Motor neuron (in vitro differentiated cells): Measurements from ENCODE around the gene ACBD6. TPM values are rescaled to one million over a fixed set of nuclear protein-coding genes. Genes with fewer than 3 reads are reported as not detected.

Experiments used
- ATAC-seq, 8 experiments: fragments of 200-7000 bp; cut with Tn5 transposase; replicated peaks in 6 of 8; 2 replicates each; pipeline ENCODE4 v1.8.0; 2021; ENCODE audit warnings: mild to moderate bottlenecking in 8 of 8, moderate library complexity in 8 of 8
- H3K27ac ChIP-seq, 2 donors: fragments of 250-450 bp; sonication (Bioruptor Pico); 2 replicates each; pipeline ENCODE4 v1.9.0; 2021; ENCODE audit warnings: antibody characterized with exemption in 2 of 2, mild to moderate bottlenecking in 2 of 2, moderate library complexity in 1 of 2
- H3K4me1 ChIP-seq, 2 donors: fragments of 250-450 bp; sonication (Bioruptor Pico); replicated peaks in 1 of 2; 2 replicates each; pipeline ENCODE4 v1.6.1; 2021; ENCODE audit warnings: antibody characterized with exemption in 2 of 2, mild to moderate bottlenecking in 2 of 2, moderate library complexity in 1 of 2
- H3K4me3 ChIP-seq, 5 donors: fragments of 250-450 bp; sonication (Bioruptor Pico); 2 replicates each; pipeline ENCODE4 v1.9.0; 2021; ENCODE audit warnings: antibody characterized with exemption in 5 of 5, mild to moderate bottlenecking in 5 of 5, moderate library complexity in 4 of 5
- WGBS, 10 experiments: fragments of 450-650 bp; shearing (Covaris generic); methylation state at CpG; one replicate each; pipeline ENCODE4 v1.0.0; 2022; 5-methylcytosine and 5-hydroxymethylcytosine counted together
- in situ Hi-C, 9 experiments: fragments of 400-800 bp; cut with MboI; loops; one replicate each; pipeline ENCODE4 v1.15.0; 2021; ENCODE audit warnings: low sequenced_read_pairs in 9 of 9, low pct_unique_long_range_greater_than_20kb in 2 of 9; ENCODE audit not compliant: unreplicated experiment in 9 of 9
- total RNA-seq, 8 experiments: library from RNA; unstranded; fragments of 300-600 nt; gene quantifications; 2 replicates each; pipeline versions ENCODE4 v1.2.3 to v1.2.4, GENCODE V29; 2022

The ACBD6 gene
- total RNA-seq, 8 experiments from 2014 or later = 62.2 to 113 (median 89.6) TPM

DNA sequence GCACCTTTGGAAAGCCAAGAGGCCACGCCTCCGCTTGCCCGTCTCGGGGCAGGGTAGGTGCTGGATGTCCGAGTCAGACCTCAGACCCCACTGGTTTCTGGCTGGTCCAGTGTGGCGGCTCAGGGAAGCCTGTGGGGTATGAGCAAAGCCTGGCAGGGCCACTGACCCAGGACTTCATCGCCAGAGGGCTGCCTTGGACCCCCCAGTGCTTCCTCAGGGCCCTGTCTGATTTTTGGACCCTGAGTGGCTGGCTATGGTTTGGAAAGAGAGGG, 251.9 kb downstream of the ACBD6 start:
- no peak overlapping the region for H3K4me3 ChIP-seq
- ATAC-seq = no peak
- in situ Hi-C loops = loop anchor here in 2 of 9 experiments (10.0 to 25.0 kb wide), 3 partner anchors 174 to 237 kb away; no protein-coding TSS in a partner anchor
- H3K27ac ChIP-seq = no peak overlapping the region
- H3K4me1 ChIP-seq = peaks cover 31 to 35% of the 10 kb centered on the region in 2 donors
- 14 to 80% (median 64%) methylated on average over 1 to 5 of the region's 7 CpGs; no CpG with 5 or more reads in 4 of the 10 experiments for WGBS, 10 experiments

GRCh38 chr1:180249725-180250498, 252.5 kb downstream of the ACBD6 start:
- no peak overlapping the region for H3K27ac ChIP-seq
- H3K4me3 ChIP-seq = no peak overlapping the region
- H3K4me1 ChIP-seq = peaks cover 26 to 30% of the 10 kb centered on the region in 2 donors
- peak in 1 of 8 experiments; percentile 37 for ATAC-seq
- in situ Hi-C loops = loop anchor here in 3 of 9 experiments (10.0 to 25.0 kb wide), 3 partner anchors 175 to 237 kb away; no protein-coding TSS in a partner anchor
- WGBS, 10 experiments = 20 to 89% (median 63%) methylated on average over 1 to 7 of the region's 13 CpGs; no CpG with 5 or more reads in 3 of the 10 experiments

DNA sequence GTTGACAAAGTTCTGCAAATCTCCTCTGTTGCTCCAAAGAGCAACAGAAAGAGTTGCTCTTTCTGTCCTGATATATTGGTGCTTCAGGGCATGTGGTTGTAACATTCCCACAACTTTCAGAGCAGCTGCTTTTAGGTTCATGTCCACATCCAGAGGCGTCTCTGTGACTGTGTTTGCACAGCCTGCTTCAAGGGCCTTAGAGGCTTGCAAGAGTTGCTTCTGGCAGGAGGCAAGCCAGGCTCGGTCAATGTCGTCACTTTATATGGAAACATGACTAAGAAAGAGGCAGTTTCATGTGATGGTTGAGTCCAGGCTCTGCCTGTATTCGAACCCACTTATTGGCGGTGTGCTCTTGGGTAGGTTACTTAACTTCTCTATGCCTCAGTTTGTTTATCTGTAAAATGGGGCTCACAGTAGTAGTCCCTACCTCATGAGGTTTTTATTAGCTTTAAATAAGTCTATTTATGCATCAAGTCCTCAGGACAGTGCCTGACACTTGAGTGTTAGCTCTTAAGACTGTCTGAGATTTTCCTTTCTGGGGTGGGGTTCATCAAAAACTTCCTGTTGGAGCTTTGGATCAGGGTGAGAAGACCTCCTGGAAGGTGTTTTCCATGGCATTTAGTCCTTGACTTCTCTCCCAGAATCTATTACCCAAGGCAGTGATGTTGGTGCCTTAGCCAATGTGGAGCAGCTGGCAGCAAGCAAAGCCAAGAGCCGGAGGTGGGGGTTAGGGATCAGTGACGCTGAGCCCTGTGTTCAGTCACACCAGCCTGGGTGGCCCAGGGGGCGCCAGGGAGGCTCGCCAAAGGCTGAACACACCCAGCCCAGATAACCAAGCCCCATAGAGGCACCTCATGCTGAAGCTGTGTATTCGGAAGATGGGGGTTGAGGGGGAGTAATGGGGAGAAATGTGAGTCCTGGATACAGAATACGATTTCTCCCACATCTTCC, 253.4 kb downstream of the ACBD6 start:
- Histone ChIP-seq H3K27ac (no peak overlapping the region), H3K4me3 (no peak overlapping the region), H3K4me1 (peaks cover 17 to 21% of the 10 kb centered on the region in 2 donors)
- in situ Hi-C loops = loop anchor here in 1 of 9 experiments (25.0 kb wide), 1 partner anchor 238 kb away; no protein-coding TSS in a partner anchor
- WGBS, 10 experiments = 45 to 100% (median 83%) methylated on average over 2 to 9 of the region's 11 CpGs; no CpG with 5 or more reads in 1 of the 10 experiments
- ATAC-seq = peak in 3 of 8 experiments; percentile 31 to 57 (median 33)

GRCh38 chr1:180248176-180248575, 254.2 kb downstream of the ACBD6 start:
- Histone ChIP-seq H3K4me3 (no peak overlapping the region), H3K27ac (peak overlapping the region in 1 of 2 donors; percentile 9), H3K4me1 (peaks cover 9 to 16% of the 10 kb centered on the region in 2 donors)
- 79 to 100% (median 94%) methylated on average over 1 to 6 of the region's 7 CpGs; no CpG with 5 or more reads in 5 of the 10 experiments for WGBS, 10 experiments
- ATAC-seq = no peak
- in situ Hi-C loops = loop anchor here in 1 of 9 experiments (25.0 kb wide), 1 partner anchor 239 kb away; no protein-coding TSS in a partner anchor

- WGBS, 10 experiments = 33 to 100% (median 71%) methylated on average over 1 to 4 of the region's 4 CpGs; no CpG with 5 or more reads in 2 of the 10 experiments
- in situ Hi-C loops = loop anchor here in 1 of 9 experiments (25.0 kb wide), 1 partner anchor 240 kb away; no protein-coding TSS in a partner anchor
- Histone ChIP-seq H3K27ac (peak overlapping the region in 1 of 2 donors; percentile 9), H3K4me3 (no peak overlapping the region), H3K4me1 (peaks cover 9 to 16% of the 10 kb centered on the region in 2 donors)
- no peak for ATAC-seq
Observed at GRCh38 chr1:180247580-180247979, 254.8 kb downstream of the ACBD6 start.

DNA sequence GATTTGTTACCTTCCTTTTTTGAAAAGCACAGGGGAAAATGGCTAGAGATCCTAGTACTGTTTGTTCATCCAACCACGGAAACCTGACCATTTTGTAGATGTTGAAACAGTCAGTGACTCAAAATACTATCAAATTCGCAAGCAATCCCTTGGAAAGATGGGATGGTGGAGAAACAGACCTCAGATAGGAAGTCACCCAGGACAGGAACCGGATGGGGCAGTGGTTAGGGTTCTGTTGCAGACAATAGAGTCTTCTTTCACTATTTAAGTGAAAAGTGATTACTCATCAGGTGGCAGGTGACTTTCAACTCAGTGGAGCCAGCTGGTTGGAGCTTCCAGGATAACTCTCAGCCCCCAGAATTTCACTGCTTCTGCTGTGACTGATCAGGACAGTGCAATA, 255.3 kb downstream of the ACBD6 start:
- 67 to 100% (median 83%) methylated on average over 1 to 3 of the region's 3 CpGs; no CpG with 5 or more reads in 3 of the 10 experiments for WGBS, 10 experiments
- no peak for ATAC-seq
- H3K4me1 ChIP-seq = peaks cover 9 to 16% of the 10 kb centered on the region in 2 donors
- no peak overlapping the region for H3K27ac ChIP-seq
- in situ Hi-C loops = loop anchor here in 1 of 9 experiments (25.0 kb wide), 1 partner anchor 240 kb away; no protein-coding TSS in a partner anchor
- no peak overlapping the region for H3K4me3 ChIP-seq

DNA sequence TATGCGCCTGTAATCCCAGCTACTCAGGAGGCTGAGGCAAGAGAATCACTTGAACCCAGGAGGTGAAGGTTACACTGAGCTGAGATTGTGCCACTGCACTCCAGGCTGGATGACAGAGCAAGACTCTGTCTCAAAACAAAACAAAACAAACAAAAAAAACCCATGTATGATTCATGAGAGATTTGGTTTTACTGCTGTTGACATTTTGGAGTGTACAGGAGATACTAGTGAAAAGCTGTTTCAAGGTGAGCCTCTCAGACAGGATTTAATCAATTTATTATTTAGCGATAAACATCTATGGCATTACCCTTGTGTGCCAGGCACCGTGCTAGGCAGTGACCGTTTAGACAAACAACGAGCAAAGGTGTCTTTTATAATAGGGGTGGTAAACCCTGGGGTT, 255.8 kb downstream of the ACBD6 start:
- in situ Hi-C loops = loop anchor here in 1 of 9 experiments (25.0 kb wide), 1 partner anchor 241 kb away; no protein-coding TSS in a partner anchor
- Histone ChIP-seq H3K4me1 (peaks cover 9 to 16% of the 10 kb centered on the region in 2 donors), H3K27ac (no peak overlapping the region), H3K4me3 (no peak overlapping the region)
- WGBS, 10 experiments = 60 to 100% (median 88%) methylated on average over 1 to 5 of the region's 5 CpGs; no CpG with 5 or more reads in 2 of the 10 experiments
- no peak for ATAC-seq

GRCh38 chr1:180244840-180245239, 257.5 kb downstream of the ACBD6 start:
- H3K27ac ChIP-seq = no peak overlapping the region
- H3K4me3 ChIP-seq = no peak overlapping the region
- peaks cover 9 to 16% of the 10 kb centered on the region in 2 donors for H3K4me1 ChIP-seq
- 40 to 79% (median 60%) methylated on average over 1 to 4 of the region's 6 CpGs; no CpG with 5 or more reads in 7 of the 10 experiments for WGBS, 10 experiments
- ATAC-seq = no peak
- in situ Hi-C loops = loop anchor here in 1 of 9 experiments (25.0 kb wide), 1 partner anchor 242 kb away; no protein-coding TSS in a partner anchor

GRCh38 chr1:180243517-180244221, 258.7 kb downstream of the ACBD6 start:
- no peak for ATAC-seq
- no peak overlapping the region for H3K27ac ChIP-seq
- WGBS, 10 experiments = 75 to 95% (median 86%) methylated on average over 2 to 11 of the region's 11 CpGs; no CpG with 5 or more reads in 1 of the 10 experiments
- no peak overlapping the region for H3K4me3 ChIP-seq
- in situ Hi-C loops = loop anchor here in 1 of 9 experiments (25.0 kb wide), 1 partner anchor 244 kb away; no protein-coding TSS in a partner anchor
- peaks cover 9 to 13% of the 10 kb centered on the region in 2 donors for H3K4me1 ChIP-seq

DNA sequence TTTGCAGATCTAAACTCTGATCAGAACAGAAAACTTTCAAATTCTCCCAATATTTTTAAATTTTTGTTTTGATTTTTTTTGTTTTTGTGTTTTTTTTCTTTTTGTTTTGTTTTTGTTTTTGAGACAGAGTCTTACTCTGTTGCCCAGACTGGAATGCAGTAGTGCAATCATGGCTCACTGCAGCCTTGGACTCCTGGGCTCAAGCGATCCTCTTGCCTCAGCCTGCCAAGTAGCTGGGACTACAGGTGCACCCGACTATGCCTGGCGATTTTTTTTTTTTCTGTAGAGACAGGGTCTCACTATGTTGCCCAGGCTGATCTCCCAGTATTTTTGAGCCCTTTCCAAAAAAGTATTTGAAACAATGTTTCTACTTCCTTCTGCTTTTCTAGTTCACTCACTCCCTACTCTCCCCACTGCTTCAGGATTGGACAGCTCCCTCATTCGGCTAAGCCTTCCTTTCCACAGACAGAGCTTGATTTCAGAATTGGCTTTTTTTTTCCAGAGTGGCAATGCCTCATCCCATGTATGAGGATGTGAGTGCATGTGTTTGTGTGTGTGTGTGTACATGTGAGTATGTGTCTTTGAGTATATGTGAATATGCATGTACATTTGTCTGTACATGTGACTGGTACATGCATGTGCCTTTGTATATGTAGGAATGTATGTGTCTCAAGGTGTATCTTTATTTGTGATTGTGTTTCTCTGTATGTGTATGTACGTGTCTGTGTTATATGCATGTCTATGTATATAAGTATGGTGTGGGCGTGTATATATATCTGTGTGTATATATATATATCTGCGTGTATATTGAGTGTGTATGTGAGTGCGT, 260.4 kb downstream of the ACBD6 start:
- WGBS, 10 experiments = 38 to 78% (median 62%) methylated on average over 3 to 8 of the region's 8 CpGs; no CpG with 5 or more reads in 1 of the 10 experiments

More for the DNA sequence above, 260.4 kb downstream of the ACBD6 start:
- no peak overlapping the region for H3K27ac ChIP-seq
- H3K4me3 ChIP-seq = no peak overlapping the region
- H3K4me1 ChIP-seq = no peaks in the 10 kb centered on the region
- ATAC-seq = peak in 2 of 8 experiments; percentile 17 to 47
- in situ Hi-C loops = loop anchor here in 1 of 9 experiments (25.0 kb wide), 1 partner anchor 245 kb away; no protein-coding TSS in a partner anchor
